Measurements from ENCODE around the gene BAZ1B. TPM values are rescaled to one million over a fixed set of nuclear protein-coding genes. Genes with fewer than 3 reads are reported as not detected.
"Not testable (repeated sequence)": the region's sequence is repeated elsewhere in the genome, so short reads cannot be mapped to it uniquely, and the experiment has no call there.

The BAZ1B gene
- total RNA-seq, 2 donors from 2014 or later: 79.0 to 132 TPM

DNA sequence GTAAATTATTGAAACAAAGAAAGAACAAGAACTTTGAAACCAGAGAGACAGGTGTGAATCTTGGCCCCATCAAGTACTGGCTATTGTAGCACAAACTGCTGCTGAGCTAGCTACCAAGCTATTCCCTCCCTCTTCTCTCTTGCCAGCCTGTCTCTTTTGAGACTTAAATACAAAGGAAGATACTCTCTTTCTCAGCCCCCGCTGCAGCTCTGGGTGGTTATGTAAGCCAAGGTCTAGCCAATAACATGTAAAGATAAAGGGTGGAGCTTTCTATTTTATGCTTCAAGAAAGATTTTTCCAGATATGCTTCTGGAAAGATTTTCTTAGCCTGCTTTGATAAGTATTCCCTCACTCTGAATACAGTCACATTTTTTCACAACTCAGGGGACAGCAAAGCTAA lies 17.2 kb downstream of the BAZ1B start:
- no peak for ATAC-seq

DNA sequence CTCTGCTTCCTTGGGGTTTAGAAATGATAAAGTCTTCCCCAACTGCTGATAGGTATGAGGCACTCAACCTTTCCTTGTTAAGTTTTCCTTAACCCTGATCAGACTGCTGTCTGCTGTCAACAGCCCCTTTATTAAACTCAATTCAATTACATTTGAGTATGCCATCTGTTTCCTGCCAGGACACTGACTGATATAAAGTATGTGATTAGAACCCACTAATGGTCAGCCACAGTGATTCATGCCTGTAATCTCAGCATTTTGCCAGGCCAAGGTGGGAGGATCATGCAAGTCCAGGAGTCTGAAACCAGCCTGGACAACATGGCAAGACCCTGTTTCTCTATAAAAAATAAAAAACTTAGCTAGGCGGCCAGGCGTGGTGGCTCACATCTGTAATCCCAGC lies 18.1 kb downstream of the BAZ1B start:
- H3K27ac Mint-ChIP-seq: no peak overlapping the region
- H3K36me3 Mint-ChIP-seq: peaks cover 39% of the 10 kb centered on the region
- H3K4me1 Mint-ChIP-seq (ENCODE audit: low read depth in 2 of 2): peaks cover 9 to 10% of the 10 kb centered on the region in 2 donors
- no peak for DNase-seq (ENCODE audit: low spot score)
- no peak overlapping the region for H3K4me3 Mint-ChIP-seq
- no peak for ATAC-seq
- H3K27me3 Mint-ChIP-seq: no peaks in the 10 kb centered on the region
- no peaks in the 10 kb centered on the region for H3K9me3 Mint-ChIP-seq

More for the DNA sequence above, 17.2 kb downstream of the BAZ1B start:
- no peak overlapping the region for H3K4me3 Mint-ChIP-seq
- H3K4me1 Mint-ChIP-seq (ENCODE audit: low read depth in 2 of 2): peaks cover 9 to 10% of the 10 kb centered on the region in 2 donors
- peaks cover 39% of the 10 kb centered on the region for H3K36me3 Mint-ChIP-seq
- no peak for DNase-seq (ENCODE audit: low spot score)
- no peak overlapping the region for H3K27ac Mint-ChIP-seq
- H3K27me3 Mint-ChIP-seq: no peaks in the 10 kb centered on the region
- no peaks in the 10 kb centered on the region for H3K9me3 Mint-ChIP-seq

DNA sequence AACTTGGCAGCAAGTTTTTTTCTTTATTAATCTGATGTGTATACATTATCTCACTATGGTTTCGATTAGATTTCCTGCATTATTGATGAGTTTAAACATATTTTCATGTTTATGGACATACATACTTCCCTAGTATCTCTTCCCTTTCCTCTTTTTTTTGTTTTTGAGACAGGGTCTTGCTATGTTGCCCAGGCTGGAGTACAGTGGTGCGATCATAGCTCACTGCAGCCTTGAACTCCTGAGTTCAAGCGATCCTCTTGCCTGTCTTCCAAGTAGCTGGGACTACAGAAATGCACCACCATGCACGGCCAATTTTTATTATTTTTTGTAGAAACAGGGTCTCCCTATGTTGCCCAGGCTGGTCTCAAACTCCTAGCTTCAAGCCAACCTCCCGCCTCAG lies 18.9 kb downstream of the BAZ1B start:
- ATAC-seq (no peak), DNase-seq (ENCODE audit: low spot score) (no peak)
- Mint-ChIP-seq H3K27me3 (no peaks in the 10 kb centered on the region), H3K27ac (no peak overlapping the region), H3K4me3 (no peak overlapping the region), H3K36me3 (peaks cover 42% of the 10 kb centered on the region), H3K9me3 (no peaks in the 10 kb centered on the region), H3K4me1 (ENCODE audit: low read depth in 2 of 2) (peaks cover 10 to 13% of the 10 kb centered on the region in 2 donors)

DNA sequence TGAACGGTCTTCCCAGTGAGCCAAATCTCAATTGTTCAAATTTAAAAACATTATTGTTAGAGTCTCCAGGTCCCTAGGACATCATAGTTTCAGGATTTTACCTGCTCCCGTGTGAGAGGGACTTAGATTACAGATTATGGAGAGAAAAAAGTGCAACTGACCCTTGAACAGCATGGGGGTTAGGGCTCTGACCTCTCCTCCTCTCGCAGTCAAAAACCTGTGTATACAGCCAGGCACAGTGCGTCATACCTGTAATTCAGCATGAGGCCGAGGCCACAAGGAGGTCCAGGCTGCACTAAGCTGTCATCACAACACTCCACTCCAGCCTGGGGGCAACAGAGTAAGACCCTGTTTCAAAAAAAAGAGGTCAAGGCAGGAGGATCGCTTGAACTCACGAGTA lies 25.5 kb downstream of the BAZ1B start:
- ATAC-seq: no peak
- DNase-seq (ENCODE audit: low spot score): no peak
- Mint-ChIP-seq H3K27ac (no peak overlapping the region), H3K27me3 (no peaks in the 10 kb centered on the region), H3K9me3 (no peaks in the 10 kb centered on the region), H3K36me3 (peaks cover 49% of the 10 kb centered on the region), H3K4me1 (ENCODE audit: low read depth in 2 of 2) (peaks cover 6 to 23% of the 10 kb centered on the region in 2 donors), H3K4me3 (no peak overlapping the region)

DNA sequence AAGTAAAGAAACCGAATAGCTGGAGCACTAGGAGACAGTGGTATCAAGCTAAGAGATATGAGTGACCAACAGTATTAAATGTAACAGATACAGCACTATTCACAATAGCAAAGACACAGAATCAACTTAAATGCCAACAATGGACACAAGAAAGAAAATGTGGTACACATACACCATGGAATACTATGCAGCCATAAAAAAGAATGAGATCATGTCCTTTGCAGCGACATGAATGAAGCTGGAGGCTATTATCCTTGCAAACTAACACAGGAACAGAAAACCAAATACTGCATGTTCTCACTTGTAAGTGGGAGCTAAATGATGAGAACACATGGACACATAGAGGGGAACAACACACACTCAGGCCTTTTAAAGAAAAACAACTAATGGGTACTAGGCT lies 26.6 kb downstream of the BAZ1B start:
- ATAC-seq; H3K4me3 Mint-ChIP-seq; H3K27ac Mint-ChIP-seq; H3K27me3 Mint-ChIP-seq; DNase-seq (ENCODE audit: low spot score); H3K9me3 Mint-ChIP-seq: not testable (repeated sequence)
- H3K36me3 Mint-ChIP-seq: peaks cover 43% of the 10 kb centered on the region
- peaks cover 0 to 17% of the 10 kb centered on the region in 2 donors for H3K4me1 Mint-ChIP-seq (ENCODE audit: low read depth in 2 of 2)

DNA sequence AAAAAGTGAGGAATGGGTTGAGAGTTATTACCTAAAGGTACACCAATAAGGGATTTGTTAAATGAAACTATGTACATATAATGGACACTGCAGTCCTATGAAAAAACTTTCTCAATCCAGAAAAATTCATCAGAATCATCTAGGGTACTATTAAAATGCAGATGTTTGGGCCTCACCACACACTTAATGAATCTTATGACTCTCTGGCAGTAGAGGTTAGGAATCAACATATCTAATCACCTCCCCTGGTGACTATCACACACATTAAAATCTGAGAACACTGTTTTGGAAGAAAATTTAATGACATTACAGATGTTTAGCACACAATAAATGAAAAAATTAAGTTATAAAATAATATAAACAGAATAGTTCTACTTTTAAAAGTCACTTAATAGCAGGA lies 32.1 kb downstream of the BAZ1B start:
- Mint-ChIP-seq H3K27ac (no peak overlapping the region), H3K9me3 (no peaks in the 10 kb centered on the region), H3K4me3 (no peak overlapping the region), H3K36me3 (peaks cover 32% of the 10 kb centered on the region), H3K4me1 (ENCODE audit: low read depth in 2 of 2) (peaks cover 3 to 4% of the 10 kb centered on the region in 2 donors), H3K27me3 (no peaks in the 10 kb centered on the region)
- no peak for ATAC-seq
- no peak for DNase-seq (ENCODE audit: low spot score)

DNA sequence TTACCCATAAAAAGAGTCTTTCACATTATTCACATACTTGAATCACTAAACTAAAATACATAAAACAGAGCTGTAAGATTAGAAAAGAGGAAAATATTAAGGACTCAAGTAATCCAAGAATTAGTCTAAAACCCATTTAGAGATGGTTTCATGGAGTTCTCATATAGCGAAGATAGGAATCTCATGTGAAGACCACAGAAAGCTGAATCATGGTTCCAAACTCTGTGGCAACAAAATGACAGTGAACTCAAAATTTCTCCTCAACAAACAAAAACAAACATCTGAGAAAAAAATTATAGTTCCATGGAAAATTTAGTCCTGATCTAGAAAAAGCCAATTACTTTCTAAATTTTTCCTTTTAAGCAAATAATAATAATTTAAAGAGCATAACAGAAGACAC lies 34.6 kb downstream of the BAZ1B start:
- H3K4me1 Mint-ChIP-seq (ENCODE audit: low read depth in 2 of 2): peaks cover 3 to 4% of the 10 kb centered on the region in 2 donors
- no peaks in the 10 kb centered on the region for H3K27me3 Mint-ChIP-seq
- no peaks in the 10 kb centered on the region for H3K9me3 Mint-ChIP-seq
- H3K27ac Mint-ChIP-seq: peak overlapping the region in 1 of 2 donors; percentile 39
- H3K4me3 Mint-ChIP-seq: no peak overlapping the region
- peaks cover 14% of the 10 kb centered on the region for H3K36me3 Mint-ChIP-seq
- ATAC-seq (no peak), DNase-seq (ENCODE audit: low spot score) (no peak)

DNA sequence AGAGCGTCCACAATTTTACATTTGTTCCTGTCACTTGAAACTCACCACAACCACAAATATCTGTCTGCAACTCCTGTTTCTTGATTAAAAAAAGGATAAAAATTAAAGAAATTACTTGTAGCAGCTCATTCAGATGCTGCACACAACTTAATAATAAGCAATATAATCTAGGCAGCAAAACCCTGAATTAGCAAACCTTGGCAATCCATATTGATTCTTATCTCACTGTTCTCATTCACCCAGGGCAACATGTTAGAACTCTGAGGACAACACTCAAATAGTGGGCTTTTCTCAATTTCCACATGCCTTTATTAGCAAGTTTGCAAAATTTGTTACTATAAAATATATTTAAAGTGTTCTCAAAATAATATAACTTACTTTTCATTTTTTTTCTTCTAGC lies 38.9 kb downstream of the BAZ1B start:
- Mint-ChIP-seq H3K4me1 (ENCODE audit: low read depth in 2 of 2) (peaks cover 14 to 17% of the 10 kb centered on the region in 2 donors), H3K27ac (no peak overlapping the region), H3K4me3 (no peak overlapping the region), H3K9me3 (no peaks in the 10 kb centered on the region), H3K27me3 (no peaks in the 10 kb centered on the region), H3K36me3 (peaks cover 21% of the 10 kb centered on the region)
- DNase-seq (ENCODE audit: low spot score): no peak
- ATAC-seq: no peak

DNA sequence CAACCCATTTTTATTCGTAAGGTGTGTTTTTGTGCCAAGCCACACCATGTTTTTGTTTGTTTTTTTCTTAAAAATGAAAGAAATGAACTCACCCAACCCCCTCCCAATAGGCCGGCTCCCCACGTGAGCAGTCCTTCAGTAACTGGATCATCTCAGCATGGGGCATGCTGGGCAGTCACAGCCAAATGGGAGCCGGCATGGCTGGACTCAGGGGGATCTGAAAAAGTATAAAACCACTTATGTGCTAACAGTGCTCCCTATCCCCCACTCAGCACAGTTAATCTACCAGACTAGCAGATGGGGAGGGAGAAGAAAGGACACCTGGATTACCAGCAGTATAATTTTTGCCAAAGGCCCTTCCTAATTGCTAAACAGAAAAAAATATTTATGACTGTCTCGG lies 39.3 kb downstream of the BAZ1B start:
- DNase-seq (ENCODE audit: low spot score) (no peak), ATAC-seq (no peak)
- H3K27me3 Mint-ChIP-seq: no peaks in the 10 kb centered on the region
- peaks cover 14 to 18% of the 10 kb centered on the region in 2 donors for H3K4me1 Mint-ChIP-seq (ENCODE audit: low read depth in 2 of 2)
- no peak overlapping the region for H3K27ac Mint-ChIP-seq
- H3K4me3 Mint-ChIP-seq: no peak overlapping the region
- H3K36me3 Mint-ChIP-seq: peaks cover 25% of the 10 kb centered on the region
- no peaks in the 10 kb centered on the region for H3K9me3 Mint-ChIP-seq

DNA sequence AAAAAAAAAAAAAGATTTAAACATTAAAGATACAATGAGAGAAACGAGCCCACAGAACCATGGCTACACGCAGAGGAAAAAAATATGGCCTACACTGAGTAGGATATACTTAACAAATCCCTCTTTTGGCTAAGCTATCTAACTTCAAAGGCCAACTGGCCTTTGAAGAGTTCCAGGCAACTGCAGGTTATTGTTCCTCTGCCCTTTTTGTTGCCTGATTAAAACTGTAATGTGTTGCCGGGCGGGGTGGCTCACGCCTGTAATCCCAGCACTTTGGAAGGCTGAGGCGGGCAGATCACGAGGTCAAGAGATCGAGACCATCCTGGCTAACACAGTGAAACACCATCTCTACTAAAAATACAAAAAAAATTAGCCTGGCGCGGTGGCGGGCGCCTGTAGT lies 40.6 kb downstream of the BAZ1B start:
- Mint-ChIP-seq H3K4me1 (ENCODE audit: low read depth in 2 of 2) (peaks cover 16 to 23% of the 10 kb centered on the region in 2 donors), H3K36me3 (peaks cover 30% of the 10 kb centered on the region)
- not testable (repeated sequence) for H3K9me3 Mint-ChIP-seq; ATAC-seq; H3K27me3 Mint-ChIP-seq; H3K27ac Mint-ChIP-seq; H3K4me3 Mint-ChIP-seq; DNase-seq (ENCODE audit: low spot score)

DNA sequence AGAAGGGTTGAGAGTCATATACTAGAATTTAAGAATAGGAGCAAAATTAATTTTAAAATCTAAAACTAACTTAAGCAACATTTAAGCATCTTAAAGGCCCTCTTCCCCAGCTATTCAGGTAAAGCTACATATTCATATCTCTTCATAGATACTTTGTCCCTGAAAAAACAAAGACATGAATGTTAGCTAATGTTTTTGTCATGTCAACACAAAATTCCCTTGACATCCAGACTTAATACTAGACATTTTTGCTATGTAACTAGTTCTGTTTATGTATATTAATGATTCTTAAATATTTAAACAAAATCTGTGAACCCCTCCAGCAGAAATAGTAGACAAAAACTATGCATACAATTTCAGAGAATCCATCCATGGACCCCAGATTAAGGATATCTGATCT lies 43.5 kb downstream of the BAZ1B start:
- peaks cover 19 to 27% of the 10 kb centered on the region in 2 donors for H3K4me1 Mint-ChIP-seq (ENCODE audit: low read depth in 2 of 2)
- no peak for DNase-seq (ENCODE audit: low spot score)
- no peak for ATAC-seq
- H3K4me3 Mint-ChIP-seq: no peak overlapping the region
- peaks cover 36% of the 10 kb centered on the region for H3K36me3 Mint-ChIP-seq
- H3K9me3 Mint-ChIP-seq: no peaks in the 10 kb centered on the region
- no peak overlapping the region for H3K27ac Mint-ChIP-seq
- H3K27me3 Mint-ChIP-seq: no peaks in the 10 kb centered on the region

DNA sequence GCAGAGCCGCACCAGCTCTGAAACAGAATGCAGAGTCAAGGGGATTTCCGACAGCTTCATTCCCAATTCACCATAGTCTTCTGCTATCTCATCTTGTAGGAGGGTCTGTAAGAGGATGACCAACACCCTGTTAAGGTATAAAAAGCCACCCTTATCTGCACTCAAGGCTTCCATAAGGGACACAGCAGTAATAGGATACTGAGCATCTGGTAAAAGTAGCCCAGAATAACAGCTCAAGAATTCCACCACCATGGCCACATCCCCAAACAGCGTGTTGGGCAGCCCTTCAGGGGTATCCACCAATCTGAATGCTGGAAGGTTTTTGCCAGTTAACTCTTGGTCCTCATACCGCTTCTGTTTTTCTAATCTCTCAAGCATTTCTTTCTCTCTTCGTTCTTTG lies 44.7 kb downstream of the BAZ1B start:
- no peak overlapping the region for H3K4me3 Mint-ChIP-seq
- no peaks in the 10 kb centered on the region for H3K27me3 Mint-ChIP-seq
- no peak overlapping the region for H3K27ac Mint-ChIP-seq
- H3K36me3 Mint-ChIP-seq: peaks cover 36% of the 10 kb centered on the region
- DNase-seq (ENCODE audit: low spot score) (no peak), ATAC-seq (no peak)
- H3K9me3 Mint-ChIP-seq: no peaks in the 10 kb centered on the region
- H3K4me1 Mint-ChIP-seq (ENCODE audit: low read depth in 2 of 2): peaks cover 17 to 27% of the 10 kb centered on the region in 2 donors

DNA sequence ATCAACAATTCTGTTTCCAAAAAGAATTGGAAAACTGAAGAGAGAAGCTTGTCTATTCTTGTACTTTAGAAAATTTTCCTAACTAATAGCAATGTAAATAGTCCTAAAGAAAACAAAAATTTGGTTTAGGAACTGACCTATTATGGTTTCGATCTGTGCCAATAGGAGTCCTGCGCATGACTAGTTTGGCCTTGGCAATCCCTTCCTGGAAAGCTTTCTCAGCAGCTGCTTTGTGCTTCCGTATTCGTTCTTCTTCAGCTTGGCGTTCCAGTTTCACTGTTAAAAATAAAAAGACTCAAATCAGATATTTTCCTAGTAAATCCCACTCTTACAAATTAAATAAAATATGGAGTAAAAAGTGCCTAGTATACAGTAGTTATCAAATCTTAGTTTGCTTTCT lies 51.9 kb downstream of the BAZ1B start:
- H3K36me3 Mint-ChIP-seq: peaks cover 15% of the 10 kb centered on the region
- no peak overlapping the region for H3K4me3 Mint-ChIP-seq
- no peaks in the 10 kb centered on the region for H3K27me3 Mint-ChIP-seq
- H3K4me1 Mint-ChIP-seq (ENCODE audit: low read depth in 2 of 2): peaks cover under 1 to 2% of the 10 kb centered on the region in 2 donors
- ATAC-seq (no peak), DNase-seq (ENCODE audit: low spot score) (no peak)
- no peak overlapping the region for H3K27ac Mint-ChIP-seq
- no peaks in the 10 kb centered on the region for H3K9me3 Mint-ChIP-seq

DNA sequence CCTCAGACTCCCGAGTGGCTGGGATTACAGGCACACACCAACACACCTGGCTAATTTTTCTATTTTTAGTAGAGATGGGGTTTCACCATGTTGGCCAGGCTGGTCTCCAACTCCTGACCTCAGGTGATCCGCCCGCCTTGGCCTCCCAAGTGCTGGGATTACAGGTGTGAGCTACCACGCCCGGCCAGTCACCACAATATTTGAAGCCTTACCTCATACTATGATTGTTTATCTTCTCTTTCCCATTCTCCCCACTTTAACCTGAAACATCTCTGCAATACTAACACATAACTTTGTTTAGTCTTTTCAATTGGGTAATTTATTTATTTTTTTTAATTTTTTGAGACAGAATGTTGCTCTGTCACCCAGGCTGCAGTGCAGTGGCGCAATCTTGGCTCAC lies 55.0 kb downstream of the BAZ1B start:
- not testable (repeated sequence) for H3K9me3 Mint-ChIP-seq; H3K4me3 Mint-ChIP-seq; ATAC-seq; H3K27me3 Mint-ChIP-seq; H3K4me1 Mint-ChIP-seq (ENCODE audit: low read depth in 2 of 2); DNase-seq (ENCODE audit: low spot score)
- Mint-ChIP-seq H3K36me3 (peaks cover 32% of the 10 kb centered on the region), H3K27ac (peak overlapping the region in 1 of 2 donors; percentile 23)

DNA sequence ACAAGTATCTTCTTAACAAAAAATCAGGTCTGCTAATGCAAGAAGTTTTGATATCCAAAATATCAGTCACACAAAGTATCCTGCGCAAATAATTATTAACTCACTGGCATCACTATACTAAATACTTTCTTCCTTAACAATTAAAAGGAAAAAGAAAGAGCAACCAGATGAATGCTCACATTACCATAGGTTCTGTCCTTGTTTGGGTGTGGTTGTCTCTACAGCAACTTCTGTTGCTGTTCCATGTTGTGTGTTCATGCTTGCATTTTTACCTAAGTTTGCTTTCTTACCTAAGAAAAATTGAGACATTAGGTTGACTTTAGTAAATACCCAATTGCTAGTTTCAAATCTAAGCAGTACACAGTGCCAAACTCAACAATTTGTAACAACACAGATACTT lies 56.0 kb downstream of the BAZ1B start:
- Mint-ChIP-seq H3K27ac (no peak overlapping the region), H3K9me3 (no peaks in the 10 kb centered on the region), H3K4me3 (no peak overlapping the region), H3K36me3 (peaks cover 32% of the 10 kb centered on the region), H3K27me3 (no peaks in the 10 kb centered on the region), H3K4me1 (ENCODE audit: low read depth in 2 of 2) (no peaks in the 10 kb centered on the region)
- ATAC-seq (no peak), DNase-seq (ENCODE audit: low spot score) (no peak)
